ENCODE measurements around the gene CBFA2T3.
A peak's percentile ranks its signal among the peaks of the same experiment; 100 is the strongest.

CBFA2T3 gene

GRCh38 chr16:88957887-88958577 is 19.0 kb downstream of the CBFA2T3 start:
- peak; percentile 12 for DNase-seq

- no peak for DNase-seq
Observed at GRCh38 chr16:88957433-88957767, 19.6 kb downstream of the CBFA2T3 start.

DNA sequence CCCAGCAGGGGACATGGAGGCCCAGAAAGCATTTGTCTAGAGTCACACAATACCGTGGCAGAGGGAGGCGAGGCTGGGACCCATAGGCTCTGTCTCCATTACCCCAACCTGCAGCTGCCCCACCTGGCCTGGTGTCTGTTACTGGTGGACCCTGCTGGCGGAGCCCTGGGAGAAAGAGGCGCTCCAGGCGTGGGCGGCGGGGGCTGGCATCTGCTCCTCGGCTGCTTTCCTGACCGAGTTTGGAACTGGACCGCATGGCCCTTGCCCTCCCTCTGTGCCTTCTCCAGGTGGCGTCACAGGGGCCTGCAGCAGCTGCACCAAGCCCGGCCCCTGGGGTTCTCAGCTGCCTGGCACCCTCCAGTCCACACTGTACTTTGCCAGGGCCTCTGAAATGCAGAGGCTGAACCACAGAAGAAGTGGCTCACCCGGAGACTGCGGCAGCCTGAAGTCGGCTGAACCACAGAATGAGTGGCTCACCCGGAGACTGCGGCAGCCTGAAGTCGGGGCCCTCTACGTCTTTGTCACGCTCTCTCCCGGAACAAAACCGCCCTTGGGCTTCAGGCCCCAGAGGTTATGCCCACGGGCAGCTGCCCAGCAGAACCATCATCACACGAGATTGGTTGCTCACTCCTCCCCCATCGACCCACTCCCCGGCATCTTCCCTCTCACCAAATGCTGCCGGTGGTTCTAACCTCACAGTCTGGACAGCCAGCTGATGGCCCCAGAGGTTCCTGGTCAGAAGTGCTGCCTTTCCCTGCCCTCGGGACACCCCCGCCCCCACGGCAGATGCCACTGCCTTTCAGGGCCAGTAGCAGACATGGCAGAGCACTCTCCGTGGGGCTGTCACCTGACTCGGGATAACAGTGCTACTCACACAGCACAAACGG is 20.2 kb downstream of the CBFA2T3 start:
- no peak for DNase-seq

- no peak for DNase-seq
Observed at GRCh38 chr16:88955906-88956305, 21.1 kb downstream of the CBFA2T3 start.

- DNase-seq = no peak
Observed at GRCh38 chr16:88953003-88953690, 23.9 kb downstream of the CBFA2T3 start.

DNA sequence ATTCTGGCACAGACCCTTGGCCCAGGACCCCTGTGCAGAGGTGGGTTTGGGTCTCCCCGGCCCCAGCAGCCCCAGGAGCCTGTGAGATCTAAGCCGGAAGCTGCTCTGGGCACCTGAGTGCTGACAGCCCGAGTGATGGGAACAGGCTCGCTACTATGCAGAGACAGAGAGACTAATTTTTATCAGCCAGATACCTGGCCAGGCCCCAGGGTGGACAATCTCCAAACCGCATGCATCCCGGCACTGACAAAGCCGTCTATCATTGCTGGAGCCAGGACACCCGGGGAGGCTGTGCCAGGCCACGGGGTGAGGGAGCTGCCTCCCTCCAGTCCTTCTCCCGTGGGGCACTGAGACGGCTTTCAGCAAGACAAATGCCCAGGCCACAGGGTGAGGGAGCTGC is 25.0 kb downstream of the CBFA2T3 start:
- DNase-seq = no peak

DNA sequence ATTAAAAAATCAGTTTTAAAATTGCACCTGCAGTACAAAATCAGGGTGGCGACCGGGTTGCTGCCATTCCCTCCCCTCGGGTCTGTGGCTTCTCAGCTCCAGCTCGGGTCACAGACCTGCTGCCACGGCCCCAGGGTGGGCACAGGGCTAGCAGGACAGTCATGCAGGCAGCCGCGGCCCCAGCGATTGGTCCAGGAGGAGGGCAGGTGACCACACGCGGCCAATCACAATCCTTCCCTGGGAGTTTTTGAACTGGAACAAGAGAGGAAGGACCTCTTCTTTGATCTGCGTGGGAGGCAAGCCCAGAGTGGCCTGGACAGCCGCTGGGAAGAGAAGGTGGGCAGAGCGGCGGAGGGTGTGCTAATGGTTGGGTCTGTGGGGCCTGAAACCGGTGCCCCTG is 25.5 kb downstream of the CBFA2T3 start:
- no peak for DNase-seq

GRCh38 chr16:88948781-88949490 is 28.1 kb downstream of the CBFA2T3 start:
- DNase-seq = no peak

- DNase-seq = no peak
Observed at GRCh38 chr16:88945473-88945872, 31.5 kb downstream of the CBFA2T3 start.

DNA sequence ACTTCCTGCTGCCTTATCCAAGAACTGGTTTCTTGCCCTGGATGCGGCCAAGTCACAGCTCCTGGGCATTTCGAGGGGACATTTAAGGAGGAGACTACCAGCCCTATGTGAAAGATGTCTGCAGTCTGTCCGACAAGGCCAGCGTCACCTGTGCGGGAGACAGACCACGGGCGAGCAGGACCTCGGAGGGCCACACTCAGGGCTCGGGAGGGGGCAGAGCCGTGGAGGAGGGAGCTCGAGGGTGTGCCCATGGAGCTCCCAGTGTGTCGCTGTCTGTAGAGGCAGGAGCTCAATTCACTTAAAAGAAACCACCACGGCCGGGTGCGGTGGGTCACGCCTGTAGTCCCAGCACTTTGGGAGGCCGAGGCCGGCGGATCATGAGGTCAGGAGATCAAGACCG is 33.3 kb downstream of the CBFA2T3 start:
- DNase-seq = no peak

DNA sequence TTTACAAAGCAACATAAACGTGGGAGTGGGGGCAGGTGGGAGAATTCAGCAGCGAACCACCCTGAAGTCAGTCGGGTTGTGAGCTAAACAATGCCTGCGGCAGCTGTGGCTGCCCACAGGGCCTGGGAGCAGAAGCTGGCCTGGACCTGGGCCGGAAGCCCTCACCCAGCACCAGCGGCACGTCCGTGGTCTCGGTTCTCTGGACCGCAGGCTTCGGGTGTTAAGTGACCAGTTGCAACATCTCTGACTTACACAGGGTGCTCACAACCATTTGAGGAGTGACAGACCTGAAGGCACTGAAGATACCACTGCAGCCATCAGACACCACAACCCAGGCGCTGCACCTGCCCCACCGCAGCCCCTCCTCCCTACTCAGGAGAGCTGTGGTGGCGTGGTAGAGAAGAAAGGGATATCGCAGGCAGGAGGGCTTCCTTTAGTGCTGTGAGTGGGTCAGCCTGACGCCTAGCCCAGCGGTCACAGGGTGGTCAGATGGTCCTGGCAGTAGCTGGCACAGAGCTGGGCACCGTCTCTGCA is 33.8 kb downstream of the CBFA2T3 start:
- no peak for DNase-seq

DNA sequence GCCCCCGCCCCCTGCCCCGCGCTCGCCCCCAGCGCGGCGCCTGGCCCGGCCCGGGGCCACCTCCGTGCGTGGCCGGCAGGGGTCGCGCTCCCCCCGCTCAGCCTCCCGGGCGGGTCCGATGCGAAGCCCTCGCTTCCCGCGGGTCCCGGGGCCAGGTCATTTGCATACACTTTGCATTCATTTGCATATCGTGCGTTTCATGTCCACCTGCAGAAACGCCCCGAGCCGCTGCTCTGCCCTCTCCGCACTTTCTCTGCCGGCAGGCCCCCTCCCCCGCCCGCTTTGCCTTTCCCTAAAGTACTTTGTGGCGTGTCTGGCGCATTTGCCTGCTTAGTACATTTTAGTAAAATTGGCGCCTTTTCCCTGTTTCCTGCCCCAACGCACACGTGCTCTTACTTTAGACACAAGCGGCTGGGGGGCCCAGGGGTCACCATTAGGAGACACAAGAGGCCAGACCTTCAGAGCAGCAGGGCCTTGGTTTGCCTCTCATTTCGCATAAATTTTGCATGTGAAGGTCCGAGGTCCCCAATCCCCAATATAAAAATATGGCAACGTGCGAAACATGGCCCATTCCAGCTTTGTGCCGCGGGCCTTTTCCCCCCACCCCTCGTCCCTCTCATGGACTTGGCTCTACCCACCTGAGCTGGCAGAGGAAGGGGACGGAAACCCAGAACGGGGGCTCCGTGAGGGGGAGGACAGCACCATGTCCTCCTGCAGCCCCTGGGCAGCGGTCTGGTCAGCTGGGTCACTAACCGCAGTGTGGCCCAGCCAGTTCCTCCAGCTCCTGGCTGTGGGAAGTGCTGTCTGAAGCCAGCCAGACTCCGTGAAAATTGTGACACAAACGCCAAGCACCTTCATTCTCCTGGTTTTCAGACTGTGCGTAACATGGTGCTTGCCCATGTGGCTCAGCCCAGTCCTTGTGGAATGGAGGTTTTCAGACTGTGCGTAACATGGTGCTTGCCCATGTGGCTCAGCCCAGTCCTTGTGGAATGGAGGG is 34.8 kb downstream of the CBFA2T3 start:
- no peak for DNase-seq

DNA sequence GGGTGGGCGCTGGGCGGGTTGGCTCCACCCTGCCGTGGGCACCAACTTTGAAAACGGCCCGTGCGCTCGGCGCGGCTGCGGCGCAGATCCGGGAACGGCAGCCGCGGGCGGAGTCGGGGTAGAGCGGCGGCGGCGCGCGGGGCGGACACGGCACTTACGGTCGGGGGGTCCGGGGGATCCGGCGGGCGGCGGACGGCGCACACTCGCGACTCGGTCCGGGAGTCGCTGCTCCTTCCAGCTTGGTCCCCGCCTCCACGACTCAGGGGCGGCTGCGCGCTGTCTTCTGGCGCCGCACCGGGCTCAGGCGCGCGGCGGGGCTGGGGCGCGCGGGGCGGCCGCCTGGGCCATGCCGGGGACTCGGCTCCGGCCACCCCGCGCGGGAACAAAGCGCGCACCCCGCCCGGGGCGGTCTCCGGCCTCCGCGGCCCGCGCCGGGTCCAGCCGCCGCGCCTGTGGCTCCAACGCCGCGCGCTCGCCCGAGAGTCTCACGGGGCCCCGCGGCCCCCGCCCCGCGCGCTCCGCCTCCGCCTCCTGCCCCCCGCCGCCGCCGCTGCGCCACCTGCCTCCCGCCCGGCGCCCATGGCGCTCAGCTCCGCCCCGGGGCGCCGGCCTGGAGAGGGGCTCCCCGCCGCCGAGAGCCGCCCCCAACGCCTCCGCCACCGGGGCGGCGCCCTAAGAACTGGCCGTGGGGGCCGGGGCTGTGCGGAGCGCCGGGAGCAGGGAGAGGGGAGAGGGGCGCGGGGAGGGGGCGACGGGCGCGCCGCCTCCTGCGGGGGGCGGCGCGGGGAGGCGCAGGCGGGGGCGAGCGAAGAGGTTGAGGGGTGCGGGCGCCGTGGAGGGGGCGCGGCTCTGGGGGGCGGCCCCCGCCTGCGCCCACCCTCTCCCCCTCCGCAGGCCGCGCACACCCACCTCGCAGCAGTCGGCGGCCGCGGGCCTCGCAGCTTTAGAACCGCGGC is 35.9 kb downstream of the CBFA2T3 start:
- DNase-seq = no peak

DNA sequence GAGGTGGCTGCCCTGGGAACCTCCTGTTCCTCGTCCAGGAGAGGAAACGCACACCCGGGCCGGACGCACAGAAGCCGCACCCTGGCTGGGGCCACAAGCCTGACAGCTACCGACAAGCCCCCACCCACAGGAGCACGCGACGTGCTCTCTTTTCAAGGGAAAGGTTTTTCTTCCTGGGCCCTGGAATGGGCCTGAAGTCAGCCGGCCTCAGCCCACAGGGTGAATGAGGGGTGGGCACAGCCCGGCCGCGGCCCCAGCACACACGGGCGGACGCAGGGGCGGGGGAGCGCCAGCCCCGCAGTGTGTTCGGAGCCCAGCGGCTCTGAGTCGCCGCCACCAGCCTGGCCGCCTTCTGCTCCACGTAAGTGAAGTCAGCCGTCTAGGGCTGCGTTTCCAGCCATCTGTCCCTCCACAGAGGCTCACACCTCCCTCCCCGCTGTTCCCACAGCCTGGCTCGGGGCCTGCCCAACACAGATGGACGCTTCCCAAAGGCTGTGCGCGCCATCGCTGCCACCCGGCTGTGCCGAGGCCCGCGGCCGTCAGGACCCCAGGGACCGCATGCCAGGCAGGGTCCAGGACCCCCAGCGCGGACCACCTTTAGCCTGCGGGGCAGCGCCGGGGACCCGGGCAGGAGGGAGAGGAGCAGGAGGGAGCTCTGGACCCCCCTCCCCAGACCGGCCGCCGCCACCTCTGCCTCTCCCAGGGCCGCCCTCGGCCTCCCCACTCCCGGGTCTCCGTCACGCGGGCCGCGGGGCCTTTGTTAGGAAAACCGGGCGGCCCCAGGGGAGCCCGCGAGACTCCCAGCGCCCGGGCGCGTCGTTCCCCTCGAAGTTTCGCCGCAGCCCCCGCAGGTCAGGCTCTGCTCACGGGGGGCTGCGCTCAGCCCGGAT is 36.8 kb downstream of the CBFA2T3 start:
- DNase-seq = no peak

DNA sequence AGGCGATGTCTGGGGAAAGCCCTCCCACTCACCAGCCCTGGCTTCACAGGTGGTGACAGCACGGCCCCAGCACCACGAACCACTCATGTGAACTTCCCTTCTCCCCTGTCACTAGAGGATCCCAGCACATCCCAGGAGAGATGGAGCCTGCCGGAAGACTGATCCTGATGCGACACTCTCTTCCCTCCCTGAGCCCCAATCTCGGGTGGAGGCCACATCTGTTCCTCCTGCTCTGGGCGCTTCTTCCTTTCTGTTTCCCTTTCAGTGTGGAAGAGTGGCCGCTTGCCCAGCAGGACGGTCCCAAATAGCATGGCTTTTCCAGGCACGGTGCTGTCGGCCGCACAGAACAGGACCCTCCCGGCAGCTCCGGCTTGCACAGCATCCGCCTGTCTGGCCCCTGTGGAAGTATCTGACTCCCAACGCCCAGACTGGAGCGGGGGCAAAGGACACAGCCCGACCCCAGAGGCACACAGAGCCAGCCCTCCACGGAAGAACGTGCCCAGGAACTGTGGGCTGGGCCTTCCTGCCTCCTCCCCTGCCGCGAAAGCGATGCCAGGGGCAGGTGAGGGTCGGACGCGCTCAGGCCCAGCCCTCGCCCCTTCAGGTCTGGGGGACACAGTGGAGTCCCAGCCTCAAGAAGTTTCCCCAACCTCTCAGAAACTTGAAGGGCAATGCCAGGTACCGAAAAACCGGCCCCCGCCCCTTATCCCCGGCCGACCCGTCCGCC is 37.6 kb downstream of the CBFA2T3 start:
- DNase-seq = no peak

GRCh38 chr16:88938777-88939244 is 38.2 kb downstream of the CBFA2T3 start:
- no peak for DNase-seq

DNA sequence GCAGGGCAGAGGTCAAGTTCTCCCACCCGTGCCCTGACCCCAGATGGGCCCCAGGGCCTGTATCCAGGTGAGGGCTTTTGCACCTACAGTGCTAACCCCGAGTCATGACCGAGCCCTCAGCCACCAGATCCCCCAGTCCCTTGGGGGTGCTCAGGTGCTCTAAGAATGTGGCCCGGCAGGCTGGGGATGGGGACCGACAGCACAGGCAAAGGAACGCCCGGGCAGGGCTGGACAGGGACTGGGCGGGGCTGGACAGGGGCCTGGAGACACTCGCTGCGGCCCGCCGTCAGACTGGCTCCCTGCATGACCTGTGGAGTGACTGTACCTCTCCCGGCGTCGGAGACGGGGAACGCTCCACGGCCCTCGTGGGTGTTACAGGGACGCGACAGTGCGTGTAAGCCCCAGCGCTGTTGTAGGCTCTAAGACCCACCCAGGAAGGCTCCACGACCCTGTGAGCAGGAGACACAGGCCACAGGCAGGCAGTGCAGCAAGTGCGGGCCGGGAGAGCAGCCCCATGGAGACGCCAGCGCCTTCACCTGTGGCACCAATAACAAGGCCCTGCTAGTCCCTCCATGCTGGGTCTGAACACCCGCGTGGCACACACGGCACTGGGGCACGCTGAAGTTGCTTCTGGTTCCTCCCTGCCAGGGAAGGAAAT is 38.8 kb downstream of the CBFA2T3 start:
- no peak for DNase-seq

GRCh38 chr16:88937206-88937621 is 39.8 kb downstream of the CBFA2T3 start:
- no peak for DNase-seq

All from midbrain (tissue), 1 donor.